A673 (cell line): Measurements from ENCODE around the gene ZFYVE1. TPM values are rescaled to one million over a fixed set of nuclear protein-coding genes. Genes with fewer than 3 reads are reported as not detected.

Source experiments
- BruUV-seq: library from RNA; stranded (reverse); fragments of 400-500 nt; replicated peaks from 2 replicates; lab custom pipeline; 2021; lab: Mats Ljungman, UMichigan
- CTCF ChIA-PET: fragments of 300-600 bp; sonication (Branson Sonifier 250); formaldehyde crosslinking; loops from one replicate; lab custom pipeline; 2022; ENCODE audit warnings: antibody characterized with exemption; lab: Charles Lee
- POLR2A ChIA-PET: fragments of 300-600 bp; sonication (Branson Sonifier 250); formaldehyde crosslinking; loops from one replicate; lab custom pipeline; 2022; ENCODE audit warnings: antibody characterized with exemption; ENCODE audit not compliant: low non-redundant PET; lab: Charles Lee
- DNase-seq: peaks from one replicate; pipeline ENCODE4 v3.0.0-alpha.2; 2015; ENCODE audit warnings: low spot score
- H3K27ac ChIP-seq: fragments of 200-600 bp; sonication (generic); 2 replicates; pipeline ENCODE4 v1.5.1; 2016; ENCODE audit warnings: mixed run types, low read depth, mild to moderate bottlenecking, mixed read lengths, antibody characterized with exemption, low read length; ENCODE audit not compliant: poor library complexity, severe bottlenecking
- H3K27me3 ChIP-seq: fragments of 200-600 bp; sonication (generic); replicated peaks from 2 replicates; pipeline ENCODE4 v1.6.1; 2017; ENCODE audit warnings: mixed run types, low read depth, mild to moderate bottlenecking, mixed read lengths, antibody characterized with exemption, low read length; ENCODE audit not compliant: insufficient read depth, poor library complexity
- H3K36me3 ChIP-seq: fragments of 200-600 bp; sonication (generic); 2 replicates; pipeline ENCODE4 v1.6.1; 2016; ENCODE audit warnings: mixed run types, mild to moderate bottlenecking, mixed read lengths, antibody characterized with exemption, low read length; ENCODE audit not compliant: insufficient read depth, poor library complexity, severe bottlenecking
- H3K4me1 ChIP-seq: fragments of 200-600 bp; sonication (generic); 2 replicates; pipeline ENCODE4 v1.6.1; 2017; ENCODE audit warnings: mixed run types, mild to moderate bottlenecking, mixed read lengths, antibody characterized with exemption, low read length; ENCODE audit not compliant: insufficient read depth, poor library complexity, severe bottlenecking
- H3K4me3 ChIP-seq: fragments of 200-600 bp; sonication (generic); 2 replicates; pipeline ENCODE4 v1.5.1; 2016; ENCODE audit warnings: low read depth, mixed run types, mild to moderate bottlenecking, mixed read lengths, low read length; ENCODE audit not compliant: poor library complexity, severe bottlenecking
- H3K9me3 ChIP-seq: fragments of 200-600 bp; sonication (generic); 2 replicates; pipeline ENCODE4 v1.6.1; 2016; ENCODE audit warnings: mixed run types, low read depth, mild to moderate bottlenecking, mixed read lengths, antibody characterized with exemption, low read length; ENCODE audit not compliant: poor library complexity, severe bottlenecking
- CTCF ChIP-seq: fragments of 300-800, 200-600 bp; sonication (generic); conservative IDR thresholded peaks from 2 replicates; pipeline ENCODE4 v1.5.1; 2017; ENCODE audit warnings: low read depth, mild to moderate bottlenecking, antibody characterized with exemption, low read length, moderate library complexity, mixed read lengths
- EZH2 ChIP-seq: fragments of 200-600 bp; sonication (generic); IDR thresholded peaks from 2 replicates; pipeline ENCODE4 v1.6.1; 2017; ENCODE audit warnings: borderline replicate concordance, low read depth, mild to moderate bottlenecking, mixed read lengths, antibody characterized with exemption, low read length; ENCODE audit not compliant: poor library complexity, severe bottlenecking
- intact Hi-C: fragments of 100-400 bp; cut with micrococcal nuclease; formaldehyde crosslinking; loops from one replicate; pipeline ENCODE4 v1.10.0; 2022; ENCODE audit not compliant: unreplicated experiment
- total RNA-seq: library from RNA; stranded (reverse); gene quantifications from 2 replicates; pipeline ENCODE4 v1.2.3, GENCODE V29; 2021

Gene ZFYVE1
- total RNA-seq, 1 experiment from 2014 or later = 7.8 TPM

- H3K36me3 ChIP-seq = no peaks in the 10 kb centered on the region
- no peak overlapping the region for H3K4me3 ChIP-seq
- POLR2A ChIA-PET = no interaction called here
- CTCF ChIA-PET = no interaction called here
- H3K4me1 ChIP-seq = no peaks in the 10 kb centered on the region
- DNase-seq = no peak
- H3K27ac ChIP-seq = no peak overlapping the region
- no peaks in the 10 kb centered on the region for H3K9me3 ChIP-seq
- BruUV-seq = no TSS peak
- intact Hi-C loops = no loop called here
- TF ChIP-seq CTCF = no peak
- no peak for TF ChIP-seq EZH2
- H3K27me3 ChIP-seq = no peaks in the 10 kb centered on the region
Observed at GRCh38 chr14:72970824-72971434, 56.0 kb downstream of the ZFYVE1 start.

- no TSS peak for BruUV-seq
- no peak for TF ChIP-seq EZH2
- TF ChIP-seq CTCF = no peak
- no peaks in the 10 kb centered on the region for H3K27me3 ChIP-seq
- H3K4me1 ChIP-seq = no peaks in the 10 kb centered on the region
- H3K4me3 ChIP-seq = no peak overlapping the region
- ChIA-PET POLR2A (no interaction called here), CTCF (no interaction called here)
- no peak overlapping the region for H3K27ac ChIP-seq
- no peaks in the 10 kb centered on the region for H3K36me3 ChIP-seq
- no peaks in the 10 kb centered on the region for H3K9me3 ChIP-seq
- intact Hi-C loops = no loop called here
- DNase-seq = no peak
Observed at GRCh38 chr14:72970058-72970630, 56.8 kb downstream of the ZFYVE1 start.

GRCh38 chr14:72968316-72968715, 58.6 kb downstream of the ZFYVE1 start:
- intact Hi-C loops = no loop called here
- H3K4me1 ChIP-seq = no peaks in the 10 kb centered on the region
- no peaks in the 10 kb centered on the region for H3K9me3 ChIP-seq
- H3K27me3 ChIP-seq = no peaks in the 10 kb centered on the region
- H3K36me3 ChIP-seq = no peaks in the 10 kb centered on the region
- no TSS peak for BruUV-seq
- TF ChIP-seq CTCF (no peak), EZH2 (no peak)
- H3K4me3 ChIP-seq = no peak overlapping the region
- CTCF ChIA-PET = no interaction called here
- no peak overlapping the region for H3K27ac ChIP-seq
- POLR2A ChIA-PET = no interaction called here
- DNase-seq = no peak
